Measurements from ENCODE around the gene SLC6A17.

DNA sequence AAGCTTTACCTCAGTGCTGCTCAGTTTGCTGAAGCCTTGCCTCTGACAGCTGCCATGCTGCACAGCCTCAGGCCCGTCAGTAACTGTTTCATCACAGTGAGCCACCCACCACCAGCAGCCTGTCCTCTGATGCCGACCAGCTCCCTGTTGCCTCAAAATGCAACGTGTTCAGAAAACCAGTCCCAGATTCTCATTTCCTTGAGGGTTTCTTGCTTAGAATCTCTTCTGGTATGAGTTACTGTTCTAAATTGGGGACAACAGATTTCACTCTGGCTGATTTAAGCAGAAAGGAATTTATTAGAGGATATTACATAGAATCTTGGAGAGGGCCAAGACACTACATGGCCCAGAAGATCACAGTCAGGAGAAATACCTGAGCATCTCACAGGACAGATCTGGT is 27.1 kb upstream of the SLC6A17 start:
- TF ChIP-seq, protein P1, sequence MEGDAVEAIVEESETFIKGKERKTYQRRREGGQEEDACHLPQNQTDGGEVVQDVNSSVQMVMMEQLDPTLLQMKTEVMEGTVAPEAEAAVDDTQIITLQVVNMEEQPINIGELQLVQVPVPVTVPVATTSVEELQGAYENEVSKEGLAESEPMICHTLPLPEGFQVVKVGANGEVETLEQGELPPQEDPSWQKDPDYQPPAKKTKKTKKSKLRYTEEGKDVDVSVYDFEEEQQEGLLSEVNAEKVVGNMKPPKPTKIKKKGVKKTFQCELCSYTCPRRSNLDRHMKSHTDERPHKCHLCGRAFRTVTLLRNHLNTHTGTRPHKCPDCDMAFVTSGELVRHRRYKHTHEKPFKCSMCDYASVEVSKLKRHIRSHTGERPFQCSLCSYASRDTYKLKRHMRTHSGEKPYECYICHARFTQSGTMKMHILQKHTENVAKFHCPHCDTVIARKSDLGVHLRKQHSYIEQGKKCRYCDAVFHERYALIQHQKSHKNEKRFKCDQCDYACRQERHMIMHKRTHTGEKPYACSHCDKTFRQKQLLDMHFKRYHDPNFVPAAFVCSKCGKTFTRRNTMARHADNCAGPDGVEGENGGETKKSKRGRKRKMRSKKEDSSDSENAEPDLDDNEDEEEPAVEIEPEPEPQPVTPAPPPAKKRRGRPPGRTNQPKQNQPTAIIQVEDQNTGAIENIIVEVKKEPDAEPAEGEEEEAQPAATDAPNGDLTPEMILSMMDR (IDR thresholded peaks at IDR 0.05), result no peak
- TF ChIP-seq POLR2A (IDR thresholded peaks at IDR 0.05), result no peak
- no peak for TF ChIP-seq POLR2AphosphoS5 (IDR thresholded peaks at IDR 0.05)

Data from prostate gland (tissue), 2 donors.